NB4 (cell line): Measurements from ENCODE around the gene PSAPL1.

Experiments used
- DNase-seq: peaks from one replicate; pipeline ENCODE4 v3.0.0; 2010; ENCODE audit warnings: low read depth
- H3K4me3 ChIP-seq: one replicate; pipeline ENCODE4 v1.5.1; 2011; ENCODE audit warnings: mild to moderate bottlenecking, low read depth, low read length, moderate library complexity
- CTCF ChIP-seq: IDR thresholded peaks from one replicate; pipeline ENCODE4 v1.5.1; 2012; ENCODE audit warnings: low read depth, low read length
- MAX ChIP-seq: IDR thresholded peaks from 2 replicates; pipeline ENCODE4 v1.6.1; 2011; ENCODE audit warnings: low read depth, low read length
- MYC ChIP-seq: IDR thresholded peaks from 2 replicates; pipeline ENCODE4 v1.6.1; 2011; ENCODE audit warnings: low read depth, low read length
- POLR2A ChIP-seq: IDR thresholded peaks from 2 replicates; pipeline ENCODE4 v1.6.1; 2011; ENCODE audit warnings: mild to moderate bottlenecking; ENCODE audit not compliant: insufficient read length; ENCODE audit errors: extremely low read depth

The PSAPL1 gene

GRCh38 chr4:7393601-7394575, 40.8 kb downstream of the PSAPL1 start:
- DNase-seq: no peak
- H3K4me3 ChIP-seq: no peak overlapping the region
- no peak for TF ChIP-seq POLR2A
- TF ChIP-seq MYC: no peak
- TF ChIP-seq CTCF: no peak
- no peak for TF ChIP-seq MAX

GRCh38 chr4:7392438-7393421, 42.0 kb downstream of the PSAPL1 start:
- no peak for DNase-seq
- no peak overlapping the region for H3K4me3 ChIP-seq
- no peak for TF ChIP-seq MAX
- TF ChIP-seq POLR2A: no peak
- no peak for TF ChIP-seq MYC
- no peak for TF ChIP-seq CTCF

- TF ChIP-seq CTCF (no peak), MAX (no peak), POLR2A (no peak), MYC (no peak)
- H3K4me3 ChIP-seq: no peak overlapping the region
- no peak for DNase-seq
Measured at GRCh38 chr4:7391637-7392437, 42.9 kb downstream of the PSAPL1 start.

GRCh38 chr4:7390906-7391636, 43.7 kb downstream of the PSAPL1 start:
- DNase-seq: no peak
- TF ChIP-seq CTCF: no peak
- no peak overlapping the region for H3K4me3 ChIP-seq

GRCh38 chr4:7390336-7390735, 44.4 kb downstream of the PSAPL1 start:
- no peak for TF ChIP-seq CTCF
- no peak for DNase-seq
- no peak overlapping the region for H3K4me3 ChIP-seq
